ENCODE results near the gene EIF3I.
A peak's percentile ranks its signal among the peaks of the same experiment; 100 is the strongest.
"Not testable (repeated sequence)": the region's sequence is repeated elsewhere in the genome, so short reads cannot be mapped to it uniquely, and the experiment has no call there.

EIF3I gene

GRCh38 chr1:32257227-32257508 is 35.0 kb downstream of the EIF3I start:
- Histone ChIP-seq H3K9me3 (ENCODE audit: control insufficient read depth, insufficient read depth, low read depth, low read length) (no peaks in the 10 kb centered on the region), H3K4me3 (ENCODE audit: low read depth, low read length) (no peak overlapping the region), H3K27ac (ENCODE audit: extremely low read depth, low read depth, low read length) (no peak overlapping the region), H3K4me1 (ENCODE audit: control insufficient read depth, insufficient read depth, low read length) (no peaks in the 10 kb centered on the region), H3K36me3 (ENCODE audit: control insufficient read depth in 2 of 2, insufficient read depth in 1 of 2, low read length in 2 of 2) (no peaks in the 10 kb centered on the region)
- CTCF ChIA-PET: interaction anchor here (4.6 kb wide), 1 partner anchor 10 kb away, joined by 40 read pairs; the partner anchor contains the start of gene FAM167B
- POLR2A ChIA-PET: interaction anchor here (1.5 kb wide), 1 partner anchor 79 kb away, joined by 3 read pairs; the partner anchor contains the start of gene MARCKSL1
- TF ChIP-seq TCF7L2 (IDR thresholded peaks at IDR 0.05; ENCODE audit: borderline replicate concordance, low read depth, low read length): no peak
- TF ChIP-seq PATZ1 (tag by site-specific recombination; IDR thresholded peaks at IDR 0.05): no peak
- TF ChIP-seq PRDM10 (tag by site-specific recombination; IDR thresholded peaks at IDR 0.05): no peak
- no peak for TF ChIP-seq GLIS1 (tag by site-specific recombination; IDR thresholded peaks at IDR 0.05)
- TF ChIP-seq ZNF776 (tag by site-specific recombination; IDR thresholded peaks at IDR 0.05; ENCODE audit: borderline replicate concordance): no peak
- no peak for TF ChIP-seq PRDM6 (tag by site-specific recombination; IDR thresholded peaks at IDR 0.05)
- TF ChIP-seq ZNF10 (tag by site-specific recombination; IDR thresholded peaks at IDR 0.05): no peak
- no peak for TF ChIP-seq ZNF639 (tag by site-specific recombination; IDR thresholded peaks at IDR 0.05)
- TF ChIP-seq ZNF837 (tag by site-specific recombination; IDR thresholded peaks at IDR 0.05): no peak
- no peak for TF ChIP-seq ZNF140 (tag by site-specific recombination; IDR thresholded peaks at IDR 0.05)
- no peak for TF ChIP-seq ZNF623 (tag by site-specific recombination; IDR thresholded peaks at IDR 0.05)
- no peak for TF ChIP-seq ZNF366 (tag by site-specific recombination; conservative IDR thresholded peaks at IDR 0.05)
- no peak for TF ChIP-seq FEZF1 (tag by site-specific recombination; IDR thresholded peaks at IDR 0.05)
- TF ChIP-seq ELK4 (IDR thresholded peaks at IDR 0.05; ENCODE audit: borderline replicate concordance, low read depth, low read length): no peak
- TF ChIP-seq ZNF580 (tag by site-specific recombination; IDR thresholded peaks at IDR 0.05): no peak

- H3K36me3 ChIP-seq (ENCODE audit: control insufficient read depth in 2 of 2, insufficient read depth in 1 of 2, low read length in 2 of 2); H3K4me1 ChIP-seq (ENCODE audit: control insufficient read depth, insufficient read depth, low read length); H3K9me3 ChIP-seq (ENCODE audit: control insufficient read depth, insufficient read depth, low read depth, low read length); H3K4me3 ChIP-seq (ENCODE audit: low read depth, low read length); H3K27ac ChIP-seq (ENCODE audit: extremely low read depth, low read depth, low read length); POLR2A ChIA-PET: not testable (repeated sequence)
- CTCF ChIA-PET: interaction anchor here (1.3 kb wide), 1 partner anchor 14 kb away, joined by 4 read pairs; no protein-coding TSS in a partner anchor
- TF ChIP-seq OVOL3 (tag by site-specific recombination; IDR thresholded peaks at IDR 0.05): peak; percentile 65; the same call in 1 of the 2 replicates
- peak; percentile 50; the same call in 1 of the 2 replicates for TF ChIP-seq ZNF223 (tag by site-specific recombination; IDR thresholded peaks at IDR 0.05)
- TF ChIP-seq ZNF664 (tag by site-specific recombination; IDR thresholded peaks at IDR 0.05): peak; percentile 75
- peak; percentile 77 for TF ChIP-seq ZBTB11 (tag by site-specific recombination; conservative IDR thresholded peaks at IDR 0.05; ENCODE audit: low read depth)
- peak; percentile 30; the same call in 1 of the 2 replicates for TF ChIP-seq ZNF560 (tag by site-specific recombination; IDR thresholded peaks at IDR 0.05; ENCODE audit: borderline replicate concordance)
- peak; percentile 34 for TF ChIP-seq ZNF654 (tag by site-specific recombination; IDR thresholded peaks at IDR 0.05; ENCODE audit: low read depth)
- 0 out of 2 replicates have a peak, but pooled peaks have one; percentile 59 for TF ChIP-seq ZFP37 (tag by site-specific recombination; IDR thresholded peaks at IDR 0.05)
Measured at GRCh38 chr1:32263236-32263593, 41.0 kb downstream of the EIF3I start.

Measured in HEK293 (cell line).